Keratinocyte (primary cell): ENCODE results near the gene MUC2. TPM values are rescaled to one million over a fixed set of nuclear protein-coding genes. Genes with fewer than 3 reads are reported as not detected.

Experiments used
- DNase-seq: peaks from one replicate; pipeline ENCODE4 v3.0.0-alpha.2; 2011; ENCODE audit warnings: low read depth, missing footprints, low spot score
- FAIRE-seq: peaks from 2 replicates; lab custom pipeline; 2011; peaks lifted over from hg19 to GRCh38; lab: Jason Lieb, UNC
- H2AFZ ChIP-seq: 2 replicates; pipeline ENCODE4 v1.6.0; 2012; ENCODE audit warnings: low read length, control low read depth, inconsistent platforms; ENCODE audit not compliant: control insufficient read depth
- H3K27ac ChIP-seq: 2 replicates; pipeline ENCODE4 v1.5.1; 2011; ENCODE audit warnings: low read length; ENCODE audit not compliant: control insufficient read depth, insufficient read depth
- H3K27me3 ChIP-seq: 3 replicates; pipeline ENCODE4 v1.6.0; 2011; ENCODE audit warnings: low read length; ENCODE audit not compliant: control insufficient read depth, insufficient read depth; ENCODE audit errors: extremely low read depth
- H3K36me3 ChIP-seq, 2 experiments: 2 replicates in 1 of 2; 3 replicates in 1 of 2; pipeline ENCODE4 v1.5.1; 2011; ENCODE audit warnings: low read length in 2 of 2, mild to moderate bottlenecking in 1 of 2; ENCODE audit not compliant: control insufficient read depth in 2 of 2, insufficient read depth in 2 of 2; ENCODE audit errors: extremely low read depth in 1 of 2
- H3K4me1 ChIP-seq: 3 replicates; pipeline ENCODE4 v1.5.1; 2011; ENCODE audit warnings: low read length; ENCODE audit not compliant: control insufficient read depth, insufficient read depth; ENCODE audit errors: extremely low read depth
- H3K4me2 ChIP-seq: 3 replicates; pipeline ENCODE4 v1.6.0; 2011; ENCODE audit warnings: low read depth, low read length; ENCODE audit not compliant: control insufficient read depth, insufficient read depth; ENCODE audit errors: extremely low read depth
- H3K4me3 ChIP-seq, 3 experiments: fragments of 200-600 bp in 1 of 3; sonication (generic) in 1 of 3; 2 replicates in 2 of 3; 3 replicates in 1 of 3; pipeline ENCODE4 v1.5.1; 2011 to 2016; ENCODE audit warnings: low read length in 3 of 3, mild to moderate bottlenecking in 3 of 3, control low read depth in 2 of 3, inconsistent platforms in 1 of 3, low read depth in 1 of 3, mixed read lengths in 1 of 3, mixed run types in 1 of 3, moderate library complexity in 1 of 3; ENCODE audit not compliant: control insufficient read depth in 2 of 3, insufficient read depth in 2 of 3; ENCODE audit errors: extremely low read depth in 1 of 3
- H3K79me2 ChIP-seq: 2 replicates; pipeline ENCODE4 v1.6.0; 2012; ENCODE audit warnings: low read length; ENCODE audit not compliant: control insufficient read depth, insufficient read depth
- H3K9ac ChIP-seq: 3 replicates; pipeline ENCODE4 v1.6.0; 2011; ENCODE audit warnings: low read length; ENCODE audit not compliant: control insufficient read depth, insufficient read depth; ENCODE audit errors: extremely low read depth
- H3K9me1 ChIP-seq: 3 replicates; pipeline ENCODE4 v1.6.0; 2011; ENCODE audit warnings: low read length; ENCODE audit not compliant: control insufficient read depth, insufficient read depth; ENCODE audit errors: extremely low read depth
- H3K9me3 ChIP-seq: 2 replicates; pipeline ENCODE4 v1.5.1; 2012; ENCODE audit warnings: low read depth, low read length; ENCODE audit not compliant: control insufficient read depth
- H4K20me1 ChIP-seq: 3 replicates; pipeline ENCODE4 v1.6.0; 2011; ENCODE audit warnings: low read length; ENCODE audit not compliant: control insufficient read depth, insufficient read depth; ENCODE audit errors: extremely low read depth
- EZH2 ChIP-seq: IDR thresholded peaks from one replicate; pipeline ENCODE4 v1.6.1; 2012; ENCODE audit warnings: inconsistent platforms, mild to moderate bottlenecking, low read length, moderate library complexity
- dilution Hi-C: fragments of 300-500 bp; cut with MboI; formaldehyde crosslinking; loops from one replicate; pipeline ENCODE4 v1.7.0; 2020; ENCODE audit warnings: low sequenced_read_pairs; ENCODE audit not compliant: extremely low pct_ligation_motif_present
- polyA plus RNA-seq, 5 experiments: library from polyadenylated mRNA; depleted of rRNA in 3 of 5; stranded (reverse) in 3 of 5; stranded (forward) in 1 of 5; unstranded in 1 of 5; fragments of >200 nt; gene quantifications; 1 replicate in 1 of 5; 2 replicates in 3 of 5; 3 replicates in 1 of 5; pipeline versions ENCODE4 v1.2.1 to v1.2.3, GENCODE V29; 2011 to 2012; ENCODE audit warnings: missing spikeins in 2 of 5, low read depth in 1 of 5, low replicate concordance in 1 of 5
- TF ChIP-seq, protein P1 (sequence below), 3 experiments: IDR thresholded peaks in 1 of 3; conservative IDR thresholded peaks in 1 of 3; optimal IDR thresholded peaks in 1 of 3; 2 replicates in 2 of 3; 3 replicates in 1 of 3; pipeline versions ENCODE3 to v1.5.1; 2011; ENCODE audit warnings: low read length in 3 of 3, mild to moderate bottlenecking in 3 of 3, moderate library complexity in 2 of 3, control low read depth in 1 of 3, inconsistent platforms in 1 of 3; ENCODE audit not compliant: insufficient read depth in 2 of 3; ENCODE audit errors: extremely low read depth in 1 of 3

The MUC2 gene
- polyA plus RNA-seq, 1 donor (not counting 4 experiments of a cell fraction or from before 2014, with no cell fraction given), result not detected

DNA sequence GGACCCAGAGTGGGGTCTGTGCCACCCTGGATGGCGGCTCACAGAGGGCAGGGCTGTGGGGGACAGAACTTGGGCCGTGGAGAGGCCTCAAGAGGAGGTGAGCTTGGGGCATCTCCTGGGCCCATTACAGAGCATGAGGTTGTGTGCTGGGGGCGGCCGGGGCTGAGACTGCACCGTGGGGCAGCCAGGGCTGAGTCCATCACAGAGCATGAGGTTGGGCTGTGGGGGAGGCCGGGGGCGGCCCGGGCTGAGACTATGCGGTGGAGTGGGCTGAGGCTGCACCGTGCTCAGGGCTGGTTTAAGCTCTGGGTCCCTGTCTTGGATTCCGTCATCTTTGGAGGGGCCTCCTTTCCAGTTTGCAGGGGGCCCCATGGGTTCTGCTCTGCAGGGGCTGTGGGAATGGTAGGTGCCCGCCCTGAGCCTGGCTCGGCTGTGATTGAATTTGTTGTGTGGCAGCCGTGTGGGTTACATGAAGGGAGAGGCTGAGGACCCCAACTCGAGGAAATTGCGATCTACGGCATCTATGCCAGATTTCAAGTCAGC, 45.0 kb downstream of the MUC2 start:
- Histone ChIP-seq H4K20me1 (no peaks in the 10 kb centered on the region), H3K4me3 (no peak overlapping the region), H3K27me3 (no peaks in the 10 kb centered on the region), H3K9me1 (no peaks in the 10 kb centered on the region), H3K36me3 (no peaks in the 10 kb centered on the region), H3K9ac (no peak overlapping the region), H3K4me2 (no peak overlapping the region), H3K9me3 (no peaks in the 10 kb centered on the region), H3K27ac (no peak overlapping the region), H3K79me2 (no peaks in the 10 kb centered on the region), H2AFZ (no peak overlapping the region), H3K4me1 (no peaks in the 10 kb centered on the region)
- FAIRE-seq (no peak), DNase-seq (no peak)
- TF ChIP-seq, protein P1, sequence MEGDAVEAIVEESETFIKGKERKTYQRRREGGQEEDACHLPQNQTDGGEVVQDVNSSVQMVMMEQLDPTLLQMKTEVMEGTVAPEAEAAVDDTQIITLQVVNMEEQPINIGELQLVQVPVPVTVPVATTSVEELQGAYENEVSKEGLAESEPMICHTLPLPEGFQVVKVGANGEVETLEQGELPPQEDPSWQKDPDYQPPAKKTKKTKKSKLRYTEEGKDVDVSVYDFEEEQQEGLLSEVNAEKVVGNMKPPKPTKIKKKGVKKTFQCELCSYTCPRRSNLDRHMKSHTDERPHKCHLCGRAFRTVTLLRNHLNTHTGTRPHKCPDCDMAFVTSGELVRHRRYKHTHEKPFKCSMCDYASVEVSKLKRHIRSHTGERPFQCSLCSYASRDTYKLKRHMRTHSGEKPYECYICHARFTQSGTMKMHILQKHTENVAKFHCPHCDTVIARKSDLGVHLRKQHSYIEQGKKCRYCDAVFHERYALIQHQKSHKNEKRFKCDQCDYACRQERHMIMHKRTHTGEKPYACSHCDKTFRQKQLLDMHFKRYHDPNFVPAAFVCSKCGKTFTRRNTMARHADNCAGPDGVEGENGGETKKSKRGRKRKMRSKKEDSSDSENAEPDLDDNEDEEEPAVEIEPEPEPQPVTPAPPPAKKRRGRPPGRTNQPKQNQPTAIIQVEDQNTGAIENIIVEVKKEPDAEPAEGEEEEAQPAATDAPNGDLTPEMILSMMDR (optimal IDR thresholded peaks at IDR 0.05 in 1 of 3, IDR thresholded peaks at IDR 0.05 in 1 of 3, conservative IDR thresholded peaks at IDR 0.05 in 1 of 3; ENCODE audit: extremely low read depth in 1 of 3, insufficient read depth in 2 of 3, low read length in 3 of 3), result no peak
- TF ChIP-seq EZH2, result no peak
- dilution Hi-C loops, result no loop called here

DNA sequence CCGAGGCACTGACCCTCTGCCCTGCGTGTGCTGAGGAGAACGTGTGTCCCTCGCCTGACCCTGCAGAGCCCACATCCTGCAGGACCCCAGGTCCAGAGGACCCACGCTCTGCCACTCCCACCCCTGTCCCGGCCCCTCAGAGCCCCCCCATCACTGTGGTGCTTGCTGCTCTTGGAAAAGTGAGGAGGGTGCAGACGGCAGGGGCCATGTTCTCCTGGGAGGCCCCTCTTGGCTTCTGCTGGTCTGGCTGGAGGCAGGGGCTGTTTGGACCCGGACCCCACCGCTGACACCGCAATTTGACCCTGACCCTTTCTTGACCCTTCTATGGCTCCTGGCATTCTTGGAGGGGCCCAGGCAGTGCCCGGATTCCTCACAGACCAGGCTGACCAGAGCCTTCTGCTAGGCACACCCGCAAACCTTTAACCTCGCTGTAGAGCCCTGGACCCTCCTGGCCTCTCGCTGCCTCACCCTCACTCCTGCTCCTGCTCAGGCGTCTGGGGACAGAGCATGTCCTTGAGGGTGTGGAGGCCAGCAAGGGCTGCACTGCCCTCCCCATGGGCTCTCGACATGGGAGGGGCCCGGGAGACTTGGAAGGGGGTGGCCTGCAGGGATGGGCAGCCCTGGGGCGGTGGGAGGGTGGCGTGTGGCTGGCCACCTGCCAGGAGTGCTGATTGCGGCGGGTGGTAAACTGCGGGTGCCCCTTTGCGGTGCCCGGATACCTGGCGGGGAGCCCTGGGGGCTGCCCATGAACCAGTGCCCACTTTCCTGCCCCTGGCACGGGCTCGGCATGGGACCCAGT, 46.1 kb downstream of the MUC2 start:
- H3K27ac ChIP-seq, result no peak overlapping the region
- H3K4me3 ChIP-seq, result no peak overlapping the region
- H3K4me1 ChIP-seq, result no peaks in the 10 kb centered on the region
- H3K36me3 ChIP-seq, result no peaks in the 10 kb centered on the region
- no peaks in the 10 kb centered on the region for H3K27me3 ChIP-seq
- H3K79me2 ChIP-seq, result no peaks in the 10 kb centered on the region
- dilution Hi-C loops, result no loop called here
- DNase-seq, result no peak
- H3K9me1 ChIP-seq, result no peaks in the 10 kb centered on the region
- H2AFZ ChIP-seq, result no peak overlapping the region
- TF ChIP-seq EZH2, result no peak
- TF ChIP-seq, protein P1 (optimal IDR thresholded peaks at IDR 0.05 in 1 of 3, IDR thresholded peaks at IDR 0.05 in 1 of 3, conservative IDR thresholded peaks at IDR 0.05 in 1 of 3; ENCODE audit: extremely low read depth in 1 of 3, insufficient read depth in 2 of 3, low read length in 3 of 3), result no peak
- H3K9me3 ChIP-seq, result no peaks in the 10 kb centered on the region
- no peak for FAIRE-seq
- H4K20me1 ChIP-seq, result no peaks in the 10 kb centered on the region
- H3K4me2 ChIP-seq, result no peak overlapping the region
- no peak overlapping the region for H3K9ac ChIP-seq
